Retina (tissue), 1 donor: ENCODE data around the gene KIF19.

ENCODE experiments used
- DNase-seq: peaks from one replicate; pipeline ENCODE4 v3.0.0-alpha.2; 2016

Gene KIF19

GRCh38 chr17:74304184-74304583, 21.8 kb upstream of the KIF19 start:
- DNase-seq, result no peak

- DNase-seq, result no peak
Measured at GRCh38 chr17:74305865-74306654, 20.0 kb upstream of the KIF19 start.

DNA sequence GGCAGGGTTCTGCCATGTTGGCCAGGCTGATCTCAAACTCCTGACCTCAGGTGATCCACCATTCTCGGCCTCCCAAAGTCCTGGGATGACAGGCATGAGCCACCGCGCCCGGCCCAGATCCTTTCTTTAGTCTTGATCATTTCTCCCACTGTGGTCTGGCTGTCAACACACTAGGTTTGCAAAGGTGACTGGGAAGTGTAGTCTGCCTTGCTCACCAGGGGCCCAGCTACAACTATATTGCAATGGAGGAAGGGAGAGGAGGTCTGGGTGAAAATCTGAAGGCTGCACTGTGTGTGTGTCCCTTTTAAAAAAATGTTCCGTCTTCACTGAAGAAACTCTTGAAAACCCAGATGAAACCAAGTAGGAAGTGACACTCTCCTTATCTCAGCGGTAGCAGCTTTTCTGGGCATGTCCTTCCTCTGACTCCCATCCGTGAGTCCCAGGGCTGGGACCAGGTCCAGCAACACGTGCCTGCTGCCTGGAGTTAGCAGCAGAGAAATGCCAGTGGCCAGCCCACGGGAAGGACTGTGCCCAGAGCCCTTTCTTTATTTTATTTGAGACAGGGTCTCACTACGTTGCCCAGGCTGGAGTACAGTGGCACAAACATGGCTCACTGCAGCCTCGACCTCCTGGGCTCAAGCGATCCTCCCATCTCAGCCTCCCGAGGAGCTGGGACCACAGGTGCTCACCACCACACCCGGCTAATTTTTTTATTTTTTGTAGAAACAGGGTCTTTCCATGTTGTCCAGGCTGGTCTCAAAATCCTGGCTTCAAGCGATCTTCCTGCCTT, 17.8 kb upstream of the KIF19 start:
- DNase-seq, result no peak

- no peak for DNase-seq
Measured at GRCh38 chr17:74309902-74310301, 16.1 kb upstream of the KIF19 start.

DNA sequence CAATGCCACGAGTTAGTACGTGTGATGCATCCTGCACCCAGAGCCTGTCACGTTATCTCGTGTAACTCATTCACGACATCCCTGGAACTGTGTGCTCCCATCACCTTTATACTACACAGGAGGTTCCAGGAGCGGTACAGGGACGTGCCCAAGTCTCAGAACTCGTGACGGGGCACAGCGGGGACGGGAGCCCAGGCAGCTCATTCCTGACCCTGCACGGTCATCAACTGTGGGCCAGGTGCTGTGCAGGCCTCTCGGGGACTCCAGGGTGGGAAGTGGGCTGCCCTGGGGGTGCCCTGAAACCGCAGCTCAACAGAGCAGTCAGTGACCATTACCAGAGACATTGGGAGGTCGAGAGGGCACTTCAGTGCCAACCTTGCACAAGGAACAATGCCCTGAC, 11.1 kb upstream of the KIF19 start:
- DNase-seq, result no peak

GRCh38 chr17:74316220-74316619, 9.8 kb upstream of the KIF19 start:
- DNase-seq, result peak; percentile 38

DNA sequence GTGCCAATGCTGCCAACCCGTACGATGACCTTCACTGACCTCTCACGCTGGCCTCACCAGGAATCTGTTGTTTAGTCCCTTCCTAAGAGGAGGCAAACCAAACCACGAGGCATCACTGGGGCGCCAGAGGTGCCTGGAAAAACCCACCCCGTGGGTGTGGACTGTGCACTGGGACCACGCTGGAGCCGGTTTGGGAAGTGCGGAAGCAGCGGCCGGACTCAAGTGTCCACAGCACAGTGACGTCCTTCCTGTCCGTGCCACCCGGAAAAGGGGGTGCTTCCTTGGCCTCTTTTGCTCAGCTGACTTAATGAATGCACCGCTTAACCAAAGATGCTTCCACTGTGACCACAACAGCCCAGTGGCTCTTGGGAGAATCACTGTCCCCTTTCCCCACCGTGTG, 9.0 kb upstream of the KIF19 start:
- DNase-seq, result no peak

- no peak for DNase-seq
Measured at GRCh38 chr17:74318391-74318790, 7.6 kb upstream of the KIF19 start.

DNA sequence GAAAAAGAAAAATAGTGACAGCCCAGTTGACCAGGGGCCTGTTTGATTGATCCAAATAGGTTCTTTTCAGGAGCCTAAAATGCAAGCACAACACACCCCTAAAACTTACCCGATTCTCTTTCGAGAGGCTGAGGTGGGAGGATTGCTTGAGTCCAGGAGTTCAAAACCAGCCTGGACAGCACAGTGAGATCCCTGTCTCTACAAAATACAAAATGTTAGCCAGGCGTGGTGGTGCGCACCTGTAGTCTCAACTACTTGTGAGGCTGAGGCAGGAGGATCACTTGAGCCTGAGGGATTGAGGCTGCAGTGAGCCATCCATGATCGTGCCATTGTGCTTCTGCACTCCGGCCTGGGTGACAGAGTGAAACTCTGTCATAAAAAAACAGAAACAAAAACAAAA, 1.5 kb upstream of the KIF19 start:
- DNase-seq, result no peak

DNA sequence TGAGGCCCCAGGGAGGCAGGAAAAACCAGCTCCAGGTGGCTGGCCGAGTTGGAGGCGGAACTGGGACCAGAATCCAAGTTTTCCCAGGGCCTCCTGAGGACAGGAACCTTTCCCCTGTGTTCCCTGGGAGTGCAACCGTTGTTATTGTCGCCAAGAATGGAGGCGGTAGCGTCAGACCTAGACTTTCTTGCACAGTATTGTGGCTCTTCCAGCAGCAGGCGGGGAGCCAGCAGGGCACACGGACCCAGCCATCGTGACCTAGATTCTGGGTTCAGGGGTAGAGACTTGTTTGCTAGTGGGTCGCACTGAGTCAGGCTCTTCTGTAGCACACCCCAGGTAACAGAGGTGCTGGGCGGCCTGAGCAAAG, 667 bp upstream of the KIF19 start:
- DNase-seq, result peak; percentile 69

GRCh38 chr17:74326506-74326905, 480 bp downstream of the KIF19 start:
- DNase-seq, result no peak

DNA sequence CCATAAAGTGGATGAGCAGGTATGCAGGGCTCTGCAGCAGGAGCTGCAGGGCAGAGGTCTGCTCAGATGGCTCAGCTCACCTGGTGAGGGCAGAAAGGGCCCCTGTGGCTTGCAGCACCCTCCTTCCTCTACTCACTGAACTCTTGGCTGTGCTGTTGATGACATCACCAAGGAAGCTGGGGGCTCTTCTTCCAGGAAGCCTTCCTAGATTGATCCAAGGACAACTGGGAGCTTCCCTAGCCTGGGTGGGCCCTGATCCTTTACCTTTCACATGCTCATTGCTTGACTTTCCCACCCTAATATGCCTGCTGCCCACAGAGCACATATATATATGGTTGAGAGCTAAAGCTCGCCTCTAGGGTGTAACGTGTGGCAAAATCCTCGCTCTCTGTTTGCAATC, 2.5 kb downstream of the KIF19 start:
- DNase-seq, result no peak

- no peak for DNase-seq
Measured at GRCh38 chr17:74329378-74329777, 3.4 kb downstream of the KIF19 start.

- no peak for DNase-seq
Measured at GRCh38 chr17:74330446-74330845, 4.4 kb downstream of the KIF19 start.

- no peak for DNase-seq
Measured at GRCh38 chr17:74332017-74332650, 6.1 kb downstream of the KIF19 start.

GRCh38 chr17:74332763-74333283, 6.8 kb downstream of the KIF19 start:
- peak; percentile 61 for DNase-seq

GRCh38 chr17:74334393-74335039, 8.5 kb downstream of the KIF19 start:
- no peak for DNase-seq

DNA sequence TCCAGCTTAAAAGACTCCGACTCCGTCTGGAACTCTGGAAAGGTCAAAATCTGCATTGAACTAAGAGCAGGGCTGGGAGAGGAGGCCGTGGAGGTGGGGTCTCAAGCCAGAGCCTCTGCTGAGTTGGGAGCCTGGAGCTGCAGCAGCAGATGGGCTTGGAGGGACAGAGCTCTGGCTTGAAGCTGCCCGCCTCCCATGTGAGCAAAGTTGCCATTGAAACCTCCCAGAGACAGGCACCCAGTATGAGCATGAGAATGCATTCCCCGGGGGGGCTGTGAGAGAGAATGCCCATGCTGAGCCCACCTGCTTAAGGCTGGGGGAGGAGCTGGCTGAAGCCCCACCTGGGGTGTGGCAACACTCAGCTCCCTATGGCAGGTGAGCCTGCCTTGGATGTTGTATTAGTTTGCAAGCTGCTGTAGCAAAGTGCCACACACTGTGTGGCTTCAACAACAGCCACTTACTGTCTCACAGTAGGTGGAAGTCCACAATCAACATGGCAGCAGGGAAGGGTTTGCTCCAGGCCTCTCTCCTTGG, 9.6 kb downstream of the KIF19 start:
- DNase-seq, result no peak

DNA sequence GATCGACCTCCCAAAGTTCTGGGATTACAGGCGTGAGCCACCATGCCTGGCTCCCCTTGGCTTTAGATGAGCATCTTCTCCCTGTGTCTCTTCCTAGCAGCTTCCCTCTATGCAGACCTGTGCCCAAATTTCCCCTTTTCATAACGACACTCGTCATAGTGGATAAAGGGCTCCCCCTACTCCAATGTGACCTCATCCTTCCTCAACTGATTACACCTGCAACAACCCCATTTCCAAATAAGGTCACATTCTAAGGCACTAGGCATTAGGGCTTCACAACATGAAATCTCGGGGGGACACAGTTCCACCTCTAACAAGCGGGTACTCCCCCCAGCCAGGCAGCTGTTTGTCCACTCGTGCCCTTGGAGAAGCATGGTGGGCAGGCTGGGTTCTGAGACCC, 10.3 kb downstream of the KIF19 start:
- DNase-seq, result no peak

- peak; percentile 40 for DNase-seq
Measured at GRCh38 chr17:74337834-74338500, 11.9 kb downstream of the KIF19 start.

DNA sequence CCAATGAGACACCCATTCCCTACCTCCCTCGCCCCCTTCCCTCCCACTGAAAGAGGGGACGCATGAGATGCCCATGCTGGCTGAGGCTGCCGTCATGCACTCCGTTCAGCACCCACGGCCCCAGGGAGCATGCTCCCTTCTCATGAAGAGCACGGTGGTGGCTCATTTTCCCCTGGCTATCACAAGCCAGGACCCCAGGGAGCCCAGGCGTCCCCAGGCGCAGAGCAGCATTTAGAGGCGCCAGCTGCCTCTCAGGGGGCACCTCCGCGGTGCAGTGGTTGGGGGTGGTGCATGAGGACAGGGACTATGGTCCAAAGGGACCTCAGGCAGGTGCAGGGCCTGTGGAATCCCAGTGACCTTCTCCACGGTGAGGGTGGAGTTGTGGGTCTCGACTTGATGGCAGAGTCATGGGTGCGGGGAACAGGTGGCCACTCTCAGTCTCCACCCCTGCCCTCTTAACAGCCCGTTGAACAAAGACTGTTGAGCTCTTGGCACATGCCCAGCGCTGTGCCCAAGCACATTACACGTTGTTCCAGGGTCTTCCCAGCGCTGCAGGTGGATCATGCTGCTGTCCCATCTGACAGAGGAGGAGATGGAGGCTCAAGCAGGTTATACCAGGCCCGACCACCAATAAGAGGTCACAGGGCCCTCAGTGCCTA, 13.6 kb downstream of the KIF19 start:
- no peak for DNase-seq
